B cell (primary cell): ENCODE results near the gene LBX2. TPM values are rescaled to one million over a fixed set of nuclear protein-coding genes. Genes with fewer than 3 reads are reported as not detected.

Experiments
- ATAC-seq: fragments of 200-7000 bp; cut with Tn5 transposase; one replicate; pipeline ENCODE4 v1.10.0; 2021; ENCODE audit warnings: low read depth, mild to moderate bottlenecking, moderate number of reproducible peaks, moderate library complexity
- CTCF ChIA-PET: fragments of 350-600 bp; sonication (Branson Sonifier 250); formaldehyde crosslinking; loops from one replicate; lab custom pipeline; 2021; ENCODE audit warnings: antibody characterized with exemption, inconsistent platforms; lab: Charles Lee
- POLR2A ChIA-PET: fragments of 350-600 bp; sonication (Branson Sonifier 250); formaldehyde crosslinking; loops from one replicate; lab custom pipeline; 2021; ENCODE audit warnings: antibody characterized with exemption; lab: Charles Lee
- DNase-seq: peaks from one replicate; pipeline ENCODE4 v3.0.0; 2013
- H2AFZ ChIP-seq: 2 replicates; pipeline ENCODE4 v1.6.1; 2012; ENCODE audit warnings: mild to moderate bottlenecking, low read depth, low read length; ENCODE audit not compliant: insufficient read depth, poor library complexity, severe bottlenecking
- H3K27ac ChIP-seq, 2 donors: 1 replicate in 1 of 2; 2 replicates in 1 of 2; pipeline ENCODE4 v1.5.1; 2012 to 2013; ENCODE audit warnings: low read length in 2 of 2, mild to moderate bottlenecking in 2 of 2, moderate library complexity in 1 of 2
- H3K27me3 ChIP-seq, 4 experiments: fragments of 200-600 bp in 1 of 4; sonication (generic) in 1 of 4; replicated peaks in 1 of 4; 1 replicate in 2 of 4; 2 replicates in 2 of 4; pipeline versions ENCODE4 v1.6.1 to v1.7.0; 2013 to 2016; ENCODE audit warnings: low read length in 3 of 4, mild to moderate bottlenecking in 2 of 4, mixed read lengths in 1 of 4, moderate library complexity in 1 of 4; ENCODE audit not compliant: insufficient read depth in 4 of 4, control insufficient read depth in 3 of 4; ENCODE audit errors: control extremely low read depth in 1 of 4
- H3K36me3 ChIP-seq, 2 experiments: replicated peaks in 1 of 2; 1 replicate in 1 of 2; 2 replicates in 1 of 2; pipeline versions ENCODE4 v1.6.1 to v1.7.1; 2013; ENCODE audit warnings: low read length in 1 of 2; ENCODE audit not compliant: insufficient read depth in 2 of 2, control insufficient read depth in 1 of 2; ENCODE audit errors: control extremely low read depth in 1 of 2, extremely low read depth in 1 of 2
- H3K4me1 ChIP-seq, 2 donors: fragments of 200-600 bp in 1 of 2; sonication (generic) in 1 of 2; 1 replicate in 1 of 2; 2 replicates in 1 of 2; pipeline versions ENCODE4 v1.5.1 to v1.6.1; 2013 to 2017; ENCODE audit warnings: low read length in 2 of 2; ENCODE audit not compliant: control insufficient read depth in 2 of 2, insufficient read depth in 2 of 2
- H3K4me2 ChIP-seq: replicated peaks from 2 replicates; pipeline ENCODE3; 2012; ENCODE audit warnings: mild to moderate bottlenecking, low read depth, low read length; ENCODE audit not compliant: poor library complexity, severe bottlenecking
- H3K4me3 ChIP-seq, 5 experiments: fragments of 200-600 bp in 1 of 5; sonication (generic) in 1 of 5; 1 replicate in 3 of 5; 2 replicates in 2 of 5; pipeline versions ENCODE4 v1.5.1 to v1.7.0; 2011 to 2016; ENCODE audit warnings: low read length in 4 of 5, mild to moderate bottlenecking in 4 of 5, low read depth in 2 of 5, control low read depth in 1 of 5, moderate library complexity in 1 of 5; ENCODE audit not compliant: insufficient read depth in 1 of 5; ENCODE audit errors: control extremely low read depth in 1 of 5, extremely low read depth in 1 of 5
- H3K79me2 ChIP-seq: fragments of 200-600 bp; sonication (generic); one replicate; pipeline ENCODE4 v1.6.0; 2016; ENCODE audit warnings: low read length; ENCODE audit not compliant: control insufficient read depth, insufficient read depth
- H3K9ac ChIP-seq: fragments of 200-600 bp; sonication (generic); 2 replicates; pipeline ENCODE4 v1.6.1; 2017; ENCODE audit warnings: mild to moderate bottlenecking, low read length, moderate library complexity
- H3K9me3 ChIP-seq, 3 donors: one replicate each; pipeline versions ENCODE4 v1.6.1 to v1.7.1; 2013; ENCODE audit warnings: low read length in 2 of 3; ENCODE audit not compliant: control insufficient read depth in 2 of 3, insufficient read depth in 1 of 3; ENCODE audit errors: control extremely low read depth in 1 of 3
- H4K20me1 ChIP-seq: 2 replicates; pipeline ENCODE4 v1.6.0; 2012; ENCODE audit warnings: mild to moderate bottlenecking, low read length; ENCODE audit not compliant: insufficient read depth, control insufficient read depth, poor library complexity, severe bottlenecking
- H3K27ac Mint-ChIP-seq: one replicate; pipeline ENCODE4 v1.8.0; 2021; ENCODE audit warnings: mixed read lengths
- H3K27me3 Mint-ChIP-seq: one replicate; pipeline ENCODE4 v1.8.0; 2021; ENCODE audit warnings: mixed read lengths
- H3K4me1 Mint-ChIP-seq: one replicate; pipeline ENCODE4 v1.8.0; 2021; ENCODE audit warnings: mixed read lengths
- H3K4me3 Mint-ChIP-seq: one replicate; pipeline ENCODE4 v1.8.0; 2021; ENCODE audit warnings: mixed read lengths
- H3K9me3 Mint-ChIP-seq: one replicate; pipeline ENCODE4 v1.8.0; 2022; ENCODE audit warnings: mixed read lengths; ENCODE audit not compliant: insufficient read depth
- EZH2 ChIP-seq: IDR thresholded peaks from 2 replicates; pipeline ENCODE4 v1.6.1; 2012; ENCODE audit warnings: borderline replicate concordance, low read depth, mild to moderate bottlenecking, moderate library complexity, low read length; ENCODE audit not compliant: insufficient read depth, poor library complexity, severe bottlenecking
- WGBS: methylation state at CpG from one replicate; pipeline ENCODE4 v1.1.5; 2013; ENCODE audit warnings: missing lambda C conversion rate; ENCODE audit not compliant: insufficient coverage; 5-methylcytosine and 5-hydroxymethylcytosine counted together
- intact Hi-C: fragments of 100-400 bp; cut with micrococcal nuclease; formaldehyde crosslinking; loops from one replicate; pipeline ENCODE4 v1.10.0; 2022
- polyA plus RNA-seq: library from polyadenylated mRNA; depleted of rRNA; stranded (reverse); fragments of >200 nt; gene quantifications from 2 replicates; pipeline ENCODE4 v1.2.3, GENCODE V29; 2012
- total RNA-seq, 2 donors: library from RNA; stranded (reverse); fragments of 120-200 nt in 1 of 2; gene quantifications; 1 replicate in 1 of 2; 2 replicates in 1 of 2; pipeline versions ENCODE4 v1.2.3 to v1.2.4, GENCODE V29; 2013 to 2022
- TF ChIP-seq, protein P1 (sequence below): fragments of 200-600 bp; IDR thresholded peaks from one replicate; pipeline ENCODE4 v1.8.0; 2022; ENCODE audit warnings: antibody characterized with exemption, mild to moderate bottlenecking

Gene LBX2
- total and polyA plus RNA-seq, 2 donors (not counting 1 experiment from before 2014, with no cell fraction given) = 1.1 to 2.0 TPM

DNA sequence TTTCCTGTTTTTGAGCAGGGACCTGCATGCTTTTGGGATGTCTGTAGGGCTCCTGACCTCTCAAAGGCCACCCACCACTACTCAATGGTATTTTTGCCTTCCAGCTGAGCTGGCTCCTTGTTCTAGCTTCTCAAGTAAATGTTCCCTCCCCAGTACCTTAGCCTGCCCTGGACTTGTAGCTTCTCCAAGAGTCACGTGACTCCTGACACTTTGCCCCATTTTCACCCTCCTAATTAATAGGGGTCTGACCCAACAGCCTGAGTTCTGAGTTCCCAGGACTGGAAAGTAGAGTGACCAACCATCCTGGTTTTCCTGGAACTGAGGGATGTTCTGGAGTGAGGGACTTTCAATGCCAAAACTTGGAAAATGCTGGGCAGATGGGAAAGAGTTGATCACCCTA is 4.0 kb downstream of the LBX2 start:
- Histone ChIP-seq H3K36me3 (peaks cover 0 to 38% of the 10 kb centered on the region in 2 experiments), H3K27me3 (peaks cover 0 to 35% (median 22%) of the 10 kb centered on the region in 4 experiments), H3K27ac (no peak overlapping the region), H4K20me1 (no peaks in the 10 kb centered on the region), H2AFZ (no peak overlapping the region), H3K4me3 (no peak overlapping the region), H3K4me2 (no peak overlapping the region), H3K4me1 (peaks cover 28 to 30% of the 10 kb centered on the region in 2 donors), H3K79me2 (no peaks in the 10 kb centered on the region), H3K9me3 (peaks cover 0 to 18% (median 0%) of the 10 kb centered on the region in 3 donors), H3K9ac (no peak overlapping the region)
- no CpG with 5 or more reads among the region's 1 CpG for WGBS
- Mint-ChIP-seq H3K4me3 (no peak overlapping the region), H3K9me3 (no peaks in the 10 kb centered on the region), H3K27ac (no peak overlapping the region), H3K4me1 (peaks cover 26% of the 10 kb centered on the region), H3K27me3 (peaks cover 22% of the 10 kb centered on the region)
- POLR2A ChIA-PET = no interaction called here
- intact Hi-C loops = loop anchor here (5.0 kb wide), 1 partner anchor 37 kb away; no protein-coding TSS in a partner anchor
- no peak for TF ChIP-seq EZH2
- TF ChIP-seq, protein P1, sequence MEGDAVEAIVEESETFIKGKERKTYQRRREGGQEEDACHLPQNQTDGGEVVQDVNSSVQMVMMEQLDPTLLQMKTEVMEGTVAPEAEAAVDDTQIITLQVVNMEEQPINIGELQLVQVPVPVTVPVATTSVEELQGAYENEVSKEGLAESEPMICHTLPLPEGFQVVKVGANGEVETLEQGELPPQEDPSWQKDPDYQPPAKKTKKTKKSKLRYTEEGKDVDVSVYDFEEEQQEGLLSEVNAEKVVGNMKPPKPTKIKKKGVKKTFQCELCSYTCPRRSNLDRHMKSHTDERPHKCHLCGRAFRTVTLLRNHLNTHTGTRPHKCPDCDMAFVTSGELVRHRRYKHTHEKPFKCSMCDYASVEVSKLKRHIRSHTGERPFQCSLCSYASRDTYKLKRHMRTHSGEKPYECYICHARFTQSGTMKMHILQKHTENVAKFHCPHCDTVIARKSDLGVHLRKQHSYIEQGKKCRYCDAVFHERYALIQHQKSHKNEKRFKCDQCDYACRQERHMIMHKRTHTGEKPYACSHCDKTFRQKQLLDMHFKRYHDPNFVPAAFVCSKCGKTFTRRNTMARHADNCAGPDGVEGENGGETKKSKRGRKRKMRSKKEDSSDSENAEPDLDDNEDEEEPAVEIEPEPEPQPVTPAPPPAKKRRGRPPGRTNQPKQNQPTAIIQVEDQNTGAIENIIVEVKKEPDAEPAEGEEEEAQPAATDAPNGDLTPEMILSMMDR = no peak
- DNase-seq (no peak), ATAC-seq (no peak)
- CTCF ChIA-PET = interaction anchor here (0.9 to 2.9 kb wide), 4 partner anchors 8 to 160 kb away, joined by 3 to 8 read pairs (median 4); partner anchors contain the start of genes CCDC142 and TTC31

DNA sequence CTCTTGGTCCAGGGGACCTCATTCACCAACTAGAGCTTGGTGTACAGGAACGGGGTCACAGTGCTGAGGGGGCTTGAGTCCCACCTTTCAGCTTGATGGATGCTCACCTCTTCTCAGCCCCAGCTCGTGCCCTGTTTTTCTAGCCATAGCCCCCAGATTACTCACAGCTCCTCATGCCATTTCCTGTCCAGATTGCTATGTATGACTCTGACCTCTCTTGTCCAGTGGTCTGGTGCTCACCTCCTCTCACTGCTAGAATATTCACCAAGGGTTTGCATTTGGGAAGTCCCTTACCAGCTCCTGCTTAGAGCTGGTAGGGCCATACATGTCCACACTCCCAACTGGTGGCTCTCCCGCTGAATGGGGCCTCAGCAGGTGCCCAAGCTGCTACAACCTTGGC is 5.9 kb downstream of the LBX2 start:
- no peak overlapping the region for H3K27ac Mint-ChIP-seq
- H3K9me3 ChIP-seq = peaks cover 0 to 8% (median 0%) of the 10 kb centered on the region in 3 donors
- peaks cover 11% of the 10 kb centered on the region for H3K4me1 Mint-ChIP-seq
- H3K4me1 ChIP-seq = peaks cover 11 to 12% of the 10 kb centered on the region in 2 donors
- H3K4me3 Mint-ChIP-seq = no peak overlapping the region
- peaks cover 4% of the 10 kb centered on the region for H3K79me2 ChIP-seq
- no peak overlapping the region for H3K9ac ChIP-seq
- 100% methylated on average over 3 of the region's 3 CpGs for WGBS
- peaks cover 10% of the 10 kb centered on the region for H3K27me3 Mint-ChIP-seq
- POLR2A ChIA-PET = no interaction called here
- H3K4me3 ChIP-seq = no peak overlapping the region
- TF ChIP-seq EZH2 = no peak
- TF ChIP-seq, protein P1 = no peak
- DNase-seq (no peak), ATAC-seq (no peak)
- no peaks in the 10 kb centered on the region for H3K9me3 Mint-ChIP-seq
- no peak overlapping the region for H2AFZ ChIP-seq
- CTCF ChIA-PET = interaction anchor here (1.9 to 2.9 kb wide), 2 partner anchors 10 to 94 kb away, joined by 5 to 8 read pairs; no protein-coding TSS in a partner anchor
- no peak overlapping the region for H3K27ac ChIP-seq
- peaks cover 10% of the 10 kb centered on the region for H4K20me1 ChIP-seq
- H3K4me2 ChIP-seq = no peak overlapping the region
- H3K36me3 ChIP-seq = peaks cover 0 to 53% of the 10 kb centered on the region in 2 experiments
- intact Hi-C loops = no loop called here
- peaks cover 0 to 16% (median 7%) of the 10 kb centered on the region in 4 experiments for H3K27me3 ChIP-seq
